GM19452 (cell line): ENCODE data around the gene S100A9.
"Not testable (repeated sequence)": the region's sequence is repeated elsewhere in the genome, so short reads cannot be mapped to it uniquely, and the experiment has no call there.

ENCODE experiments used
- ATAC-seq: cut with Tn5 transposase; IDR thresholded peaks from one replicate; pipeline ENCODE4 v1.9.1; 2021; ENCODE audit not compliant: unreplicated experiment

The S100A9 gene

DNA sequence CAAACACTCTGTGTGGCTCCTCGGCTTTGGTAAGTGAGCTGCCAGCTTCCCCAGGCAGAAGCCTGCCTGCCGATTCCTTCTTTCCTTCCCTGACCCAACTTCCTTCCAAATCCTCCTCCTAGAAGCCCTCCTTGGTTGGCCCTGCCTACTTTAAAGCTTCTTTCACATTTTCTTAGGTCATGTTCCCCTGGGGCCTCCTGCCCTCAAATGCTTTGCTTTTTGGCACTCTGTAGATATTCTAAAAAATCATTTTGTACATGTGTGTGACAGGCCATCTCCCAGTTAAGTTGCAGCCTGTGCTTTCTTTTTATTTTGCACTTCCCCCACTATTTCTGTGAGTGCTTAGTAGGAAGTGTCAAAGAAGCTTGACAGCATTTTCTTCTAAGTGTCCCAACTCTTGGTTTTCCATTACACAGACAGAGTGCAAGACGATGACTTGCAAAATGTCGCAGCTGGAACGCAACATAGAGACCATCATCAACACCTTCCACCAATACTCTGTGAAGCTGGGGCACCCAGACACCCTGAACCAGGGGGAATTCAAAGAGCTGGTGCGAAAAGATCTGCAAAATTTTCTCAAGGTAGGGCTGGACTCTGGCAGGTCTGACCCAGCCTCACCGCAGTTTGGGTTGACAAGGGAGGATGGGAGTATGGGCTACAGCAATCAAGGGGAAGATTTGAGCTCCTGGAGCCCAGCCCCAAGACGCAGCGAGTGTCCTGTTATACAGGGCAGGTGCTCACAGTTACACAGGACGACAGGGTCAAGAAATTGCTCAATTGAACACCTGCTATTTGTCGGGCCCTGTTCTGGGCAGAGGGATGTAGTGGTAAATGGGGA, at the start of gene S100A9:
Gene S100A9 (plus strand): TSS at position 2 of the 838 bp plus-strand sequence. CDS start 430 bp downstream, at position 432.
- no peak for ATAC-seq

DNA sequence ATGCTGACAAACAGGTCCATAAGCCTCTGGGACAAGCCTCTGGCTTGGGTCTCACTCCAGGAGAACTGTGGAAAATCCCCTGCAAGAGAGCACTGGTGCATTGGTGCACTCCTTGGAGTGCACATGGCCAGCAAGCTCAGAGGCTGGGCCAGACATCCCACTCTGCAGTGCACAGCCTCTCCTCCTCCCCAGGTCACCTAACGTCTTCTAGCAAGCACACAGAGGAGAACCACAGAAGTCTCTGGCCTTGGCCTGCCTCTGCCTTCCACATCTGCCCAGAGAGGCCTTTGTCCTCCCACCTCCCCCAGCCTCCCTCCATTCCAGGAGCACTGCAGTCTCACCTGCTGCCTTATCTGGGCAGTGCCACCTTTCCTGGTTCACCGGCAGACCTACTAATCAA, 49.1 kb upstream of the S100A9 start:
- ATAC-seq, result no peak

DNA sequence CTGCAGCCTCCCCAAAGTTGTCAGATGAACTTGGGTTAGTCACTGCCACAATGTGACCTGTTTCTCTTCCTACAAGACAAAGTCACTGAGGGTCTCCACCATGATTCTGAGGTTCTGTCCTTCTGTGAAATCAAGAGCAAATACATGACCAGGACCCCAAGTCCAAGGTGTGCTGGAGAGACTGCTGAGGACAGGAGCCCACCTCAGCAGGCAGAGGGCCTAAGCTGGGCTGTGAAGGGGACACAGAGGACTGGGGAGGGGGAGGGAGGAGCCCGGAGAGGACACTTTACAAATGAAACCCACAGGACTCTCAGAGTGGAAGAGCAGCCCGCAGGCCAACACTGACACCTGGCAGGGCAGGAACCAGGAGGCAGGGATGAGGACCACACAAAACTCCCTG, 48.2 kb upstream of the S100A9 start:
- ATAC-seq, result no peak

DNA sequence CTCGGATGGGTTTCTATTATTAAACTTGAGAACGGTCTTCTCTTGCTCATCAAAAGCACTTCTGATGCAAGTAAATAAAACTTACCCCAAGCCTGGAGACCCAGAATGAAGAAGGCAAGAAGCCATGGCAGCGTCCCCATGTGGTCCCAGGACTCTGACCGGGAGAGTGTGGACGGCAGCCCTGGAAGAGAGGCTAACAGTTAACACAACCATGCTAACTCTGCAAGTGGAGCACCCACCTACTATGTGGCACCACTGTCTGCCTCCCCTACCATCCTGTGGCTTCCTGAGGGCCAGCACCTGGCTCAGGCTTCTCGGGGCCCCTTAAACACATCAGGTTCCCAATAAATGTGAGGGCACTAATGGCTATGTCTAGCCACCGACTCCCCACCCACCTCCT, 47.1 kb upstream of the S100A9 start:
- no peak for ATAC-seq

DNA sequence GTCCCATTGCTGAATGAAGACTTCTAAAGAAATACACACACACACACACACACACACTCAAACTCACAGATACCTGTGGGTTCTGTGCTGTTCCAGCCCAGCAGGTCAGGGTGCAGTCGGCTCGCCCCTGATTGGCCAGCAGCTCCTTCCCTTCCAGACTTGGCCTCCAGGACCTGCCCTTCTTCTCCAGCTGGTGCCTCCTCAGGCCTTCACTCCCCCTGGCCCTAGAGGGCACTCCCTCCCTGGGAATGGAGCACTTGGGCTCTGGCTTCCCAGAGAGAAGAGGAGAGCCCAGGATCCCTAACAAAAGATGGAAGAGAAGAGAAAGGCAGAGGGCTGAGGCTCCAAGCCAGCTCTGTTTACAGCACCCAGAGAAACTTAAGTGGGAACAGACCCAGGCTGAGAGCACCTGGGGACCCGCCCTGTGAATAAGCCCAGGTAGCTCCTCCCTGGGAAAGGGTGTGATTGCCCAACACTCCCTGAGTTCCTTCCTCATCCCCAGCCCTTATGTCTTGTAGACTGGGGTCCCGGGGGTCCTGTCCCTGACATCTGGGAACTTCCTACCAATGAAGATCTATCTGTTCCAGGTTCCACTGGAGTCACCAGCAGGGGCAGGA, 45.0 kb upstream of the S100A9 start, which contains the start of gene PGLYRP3:
Gene PGLYRP3 (minus strand): TSS at position 383 of the 617 bp plus-strand sequence. CDS start 2,287 bp downstream, outside the sequence.
- ATAC-seq, result no peak

DNA sequence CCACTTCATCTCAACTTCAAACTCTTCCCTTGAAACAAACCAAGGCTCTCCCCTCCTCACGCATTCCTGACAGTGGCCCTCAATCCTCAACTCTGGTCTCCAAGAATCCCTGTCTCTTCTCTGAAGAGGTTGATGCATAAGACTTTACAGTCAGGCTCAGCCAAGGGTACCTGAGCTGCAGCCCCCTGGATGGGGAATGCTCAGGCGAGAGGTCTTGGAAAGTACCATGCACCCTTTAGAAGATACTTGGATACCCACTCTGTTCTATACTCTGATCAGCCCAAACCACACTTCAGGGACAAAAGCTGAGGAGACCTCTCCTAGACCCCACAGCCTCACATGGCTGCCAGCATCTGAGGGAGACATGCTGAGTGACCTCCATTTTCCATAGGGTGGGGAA, 44.4 kb upstream of the S100A9 start:
- ATAC-seq, result no peak

DNA sequence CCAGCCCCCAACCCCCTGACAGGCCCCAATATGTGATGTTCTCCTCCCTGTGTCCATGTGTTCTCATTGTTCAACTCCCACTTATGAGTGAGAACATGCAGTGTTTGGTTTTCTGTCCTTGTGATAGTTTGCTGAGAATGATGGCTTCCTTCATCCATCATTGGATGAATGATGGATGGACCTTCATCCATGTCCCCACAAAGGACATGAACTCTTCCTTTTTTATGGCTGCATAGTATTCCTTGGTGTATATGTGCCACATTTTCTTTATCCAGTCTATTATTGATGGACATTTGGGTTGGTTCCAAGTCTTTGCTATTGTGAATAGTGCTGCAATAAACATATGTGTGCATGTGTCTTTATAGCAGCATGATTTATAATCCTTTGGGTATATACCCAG, 43.3 kb upstream of the S100A9 start:
- not testable (repeated sequence) for ATAC-seq

DNA sequence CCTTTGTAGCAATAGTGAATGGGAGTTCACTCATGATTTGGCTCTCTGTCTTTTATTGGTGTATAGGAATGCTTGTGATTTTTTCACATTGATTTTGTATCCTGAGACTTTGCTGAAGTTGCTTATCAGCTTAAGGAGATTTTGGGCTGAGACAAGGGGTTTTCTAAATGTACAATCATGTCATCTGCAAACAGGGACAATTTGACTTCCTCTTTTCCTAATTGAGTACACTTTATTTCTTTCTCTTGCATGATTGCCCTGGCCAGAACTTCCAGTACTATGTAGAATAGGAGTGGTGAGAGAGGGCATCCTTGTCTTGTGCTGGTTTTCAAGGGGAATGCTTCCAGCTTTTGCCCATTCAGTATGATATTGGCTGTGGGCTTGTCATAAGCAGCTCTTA, 41.6 kb upstream of the S100A9 start:
- not testable (repeated sequence) for ATAC-seq

DNA sequence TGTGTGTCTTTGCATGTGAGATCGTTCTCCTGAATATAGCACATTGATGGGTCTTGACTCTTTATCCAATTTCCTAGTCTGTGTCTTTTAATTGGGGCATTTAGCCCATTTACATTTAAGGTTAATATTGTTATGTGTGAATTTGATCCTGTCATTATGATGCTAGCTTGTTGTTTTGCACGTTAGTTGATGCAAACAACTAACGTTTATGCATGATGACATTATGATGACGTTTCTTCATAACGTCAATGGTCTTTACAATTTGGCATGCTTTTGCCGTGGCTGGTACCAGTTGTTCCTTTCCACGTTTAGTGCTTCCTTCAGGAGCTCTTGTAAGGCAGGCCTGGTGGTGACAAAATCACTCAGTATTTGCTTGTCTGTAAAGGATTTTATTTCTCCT, 39.5 kb upstream of the S100A9 start:
- ATAC-seq, result not testable (repeated sequence)

DNA sequence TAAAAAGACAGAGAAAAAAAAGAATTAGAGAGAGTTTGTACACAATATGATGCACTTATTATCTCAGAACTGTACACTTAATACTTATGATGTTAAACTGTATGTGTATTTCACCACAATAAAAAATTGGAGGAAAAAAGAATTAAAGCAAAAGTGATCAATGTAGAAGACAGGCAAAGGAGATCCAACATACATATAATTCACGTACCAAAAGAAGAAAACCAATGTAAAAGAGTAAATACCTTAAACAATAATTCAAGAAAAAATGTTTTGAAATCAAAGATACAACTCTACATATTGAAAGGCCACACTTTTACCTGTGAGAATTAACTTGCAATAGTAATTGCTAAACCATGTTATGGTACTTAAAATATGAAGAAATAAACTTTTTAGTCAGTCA, 35.1 kb upstream of the S100A9 start:
- ATAC-seq, result no peak

DNA sequence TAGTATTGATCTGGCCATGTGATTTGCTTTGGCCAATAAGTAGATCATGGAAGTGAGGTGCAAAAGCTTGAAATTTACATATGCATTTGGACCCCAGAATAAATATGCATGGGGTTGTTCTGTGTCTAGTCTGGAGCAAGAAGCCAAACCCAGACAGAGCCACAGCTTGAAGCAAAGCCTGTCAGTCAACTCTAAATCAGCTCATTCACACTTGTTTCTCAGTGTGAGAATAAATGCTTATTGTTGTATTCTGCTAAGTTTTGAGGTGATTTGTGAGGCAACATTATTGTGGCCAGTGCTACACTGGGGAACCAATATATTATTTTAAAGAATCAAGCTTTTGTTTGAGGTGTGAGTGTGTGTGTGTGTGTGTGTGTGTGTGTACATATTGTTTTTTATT, 32.7 kb upstream of the S100A9 start:
- no peak for ATAC-seq

DNA sequence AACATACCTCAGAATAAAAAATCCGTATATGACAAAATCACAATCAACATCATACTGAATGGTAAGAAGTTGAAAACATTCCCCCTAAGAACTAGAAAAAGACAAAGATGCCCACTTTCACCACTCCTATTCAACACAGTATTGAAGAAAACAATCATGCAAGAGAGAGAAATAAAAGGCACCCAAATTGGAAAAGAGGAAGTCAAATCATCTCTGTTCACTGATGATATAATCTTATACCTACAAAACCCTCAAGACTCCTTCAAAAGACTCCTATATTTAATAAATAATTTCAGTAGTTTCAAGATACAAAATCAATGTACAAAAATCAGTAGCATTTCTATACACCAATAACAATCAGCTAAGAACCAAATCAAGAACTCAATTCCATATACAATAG, 23.8 kb upstream of the S100A9 start:
- no peak for ATAC-seq

DNA sequence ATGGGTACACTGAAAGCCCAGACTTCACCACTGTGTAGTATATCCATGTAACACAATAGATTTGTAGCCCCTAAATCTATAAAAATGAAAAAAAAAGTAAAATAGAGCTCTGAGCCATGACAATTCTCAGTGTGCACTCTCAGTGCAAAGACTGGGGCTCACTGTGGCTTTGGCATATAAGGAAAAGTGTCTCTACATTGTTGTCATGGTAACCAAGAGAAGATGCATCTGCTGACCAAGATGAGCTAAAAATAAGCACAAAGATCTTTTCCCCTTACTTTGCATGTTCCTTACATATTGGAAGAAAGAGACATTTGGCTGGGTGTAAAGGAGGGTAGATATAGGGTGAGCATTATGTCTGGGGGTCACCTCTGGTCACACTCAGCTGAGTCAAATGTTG, 21.0 kb upstream of the S100A9 start:
- ATAC-seq, result no peak

DNA sequence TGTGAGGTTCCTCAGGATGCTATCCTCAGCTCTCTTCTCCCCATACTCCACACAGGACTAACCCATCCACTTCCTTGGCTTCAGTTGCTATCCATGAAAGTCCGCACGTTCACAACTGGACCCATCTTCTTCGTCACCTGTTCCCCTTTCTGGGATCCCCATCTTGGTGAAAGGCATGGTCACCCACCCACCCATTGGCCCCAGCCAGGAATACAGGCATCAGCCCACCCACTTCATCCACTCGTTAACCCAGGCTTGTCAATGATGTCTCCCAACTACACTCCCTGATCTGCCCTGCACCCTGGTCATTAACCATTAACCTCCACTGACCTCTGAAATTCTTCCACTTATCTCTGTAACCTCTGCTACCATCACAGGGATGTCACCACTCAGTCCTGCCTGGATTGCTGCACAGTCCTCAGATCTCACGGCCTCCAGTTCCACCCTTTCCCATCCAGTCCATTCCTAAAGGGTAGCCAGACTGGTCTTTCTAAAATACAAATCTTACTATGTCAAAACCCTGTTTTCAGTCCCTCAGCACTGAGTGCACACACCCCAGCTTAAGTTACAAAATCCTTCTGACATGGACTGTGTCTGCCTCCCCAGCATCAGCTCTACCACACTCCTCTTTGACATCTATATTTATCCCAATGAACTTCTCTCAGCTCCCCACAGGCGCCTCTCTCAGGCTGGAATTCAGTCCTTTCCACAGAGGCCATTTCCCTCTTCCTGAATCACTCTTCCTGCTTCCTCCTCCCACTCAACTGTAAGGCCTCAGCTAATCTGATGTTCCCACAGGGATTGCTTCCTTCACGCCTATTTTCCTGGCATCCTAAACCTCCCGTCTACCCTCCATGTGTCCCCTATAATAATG, 19.4 kb upstream of the S100A9 start:
- ATAC-seq, result no peak

DNA sequence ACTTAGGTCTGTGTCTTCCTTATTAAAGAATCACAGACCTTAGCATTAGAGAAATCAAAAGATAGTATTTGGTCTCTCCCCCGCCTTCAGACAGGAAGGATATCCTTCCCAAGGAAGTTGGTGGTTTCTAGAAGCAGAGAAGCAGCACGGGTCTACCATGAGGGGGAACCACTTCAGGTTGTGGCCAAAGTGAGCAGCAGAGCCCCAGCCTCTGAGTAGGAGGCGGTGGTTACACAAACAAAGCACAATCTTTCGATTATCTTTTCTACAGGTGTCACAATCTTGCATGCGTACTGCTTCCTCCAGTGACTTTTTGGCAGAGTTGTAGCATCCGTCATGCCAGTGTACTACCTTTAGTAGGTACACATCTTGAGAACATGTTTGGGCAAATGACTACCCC, 17.9 kb upstream of the S100A9 start:
- no peak for ATAC-seq

DNA sequence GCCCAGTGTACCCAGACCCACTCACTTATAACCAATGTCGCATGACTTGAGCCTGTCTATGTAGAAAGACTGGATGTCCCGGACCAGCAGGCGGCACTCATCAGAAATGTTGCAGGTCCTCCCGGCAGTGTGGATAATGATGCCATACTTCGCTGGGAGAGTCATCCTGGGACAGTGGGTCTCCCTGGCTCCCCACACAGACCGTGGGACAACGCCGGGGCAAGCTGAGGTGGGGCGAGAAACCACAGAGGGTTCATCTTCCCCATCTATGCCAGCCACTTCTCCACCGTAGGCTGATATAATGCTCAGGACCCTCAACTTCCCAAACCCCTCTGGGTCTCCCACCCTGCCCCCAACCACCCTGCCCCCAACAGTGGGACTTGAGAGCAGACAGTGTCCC, 17.3 kb upstream of the S100A9 start:
- ATAC-seq, result no peak

DNA sequence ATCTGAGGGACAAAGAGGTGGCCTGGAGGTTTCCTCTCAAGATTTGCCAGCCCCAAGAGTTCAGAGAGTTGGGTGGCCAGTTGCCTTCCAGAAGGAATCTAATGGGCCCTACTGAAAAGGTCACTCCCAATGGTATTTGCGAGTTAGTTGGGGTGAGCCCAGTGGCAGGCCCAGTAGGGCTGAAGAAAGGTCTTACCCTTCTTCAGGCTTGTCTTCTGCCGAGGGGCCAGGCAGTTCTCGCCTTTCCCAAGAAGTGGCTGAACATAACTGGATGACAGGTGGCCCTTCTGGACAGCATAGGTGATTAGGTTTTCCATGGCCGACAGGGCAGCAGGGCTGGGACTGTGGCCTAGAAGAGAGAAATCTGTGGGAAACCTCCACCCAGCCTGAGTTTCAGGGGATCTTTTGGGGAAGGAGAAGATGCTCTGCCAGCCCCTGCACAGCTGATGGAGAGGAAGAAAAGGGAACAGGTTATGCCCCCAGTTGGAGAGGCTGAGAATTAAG, 16.2 kb upstream of the S100A9 start:
- no peak for ATAC-seq

DNA sequence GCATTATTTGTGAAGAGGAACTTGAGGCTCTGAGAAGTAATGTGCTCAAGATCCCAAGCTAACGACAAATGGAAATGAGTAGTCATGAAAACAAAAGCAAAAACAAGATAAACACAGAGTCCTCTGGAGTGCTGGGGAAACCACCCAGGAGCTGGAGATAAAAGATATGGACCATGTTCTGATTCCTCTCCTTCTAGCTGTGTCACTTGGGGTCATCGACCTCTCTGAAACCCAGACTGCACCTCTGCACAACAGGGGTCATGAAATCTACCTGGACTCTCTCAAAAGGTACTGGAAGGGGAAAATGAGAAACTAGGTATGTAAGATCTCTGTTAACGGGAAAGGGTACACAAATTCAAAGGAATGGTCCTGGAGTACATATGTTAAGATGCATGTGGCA, 15.5 kb upstream of the S100A9 start:
- no peak for ATAC-seq

DNA sequence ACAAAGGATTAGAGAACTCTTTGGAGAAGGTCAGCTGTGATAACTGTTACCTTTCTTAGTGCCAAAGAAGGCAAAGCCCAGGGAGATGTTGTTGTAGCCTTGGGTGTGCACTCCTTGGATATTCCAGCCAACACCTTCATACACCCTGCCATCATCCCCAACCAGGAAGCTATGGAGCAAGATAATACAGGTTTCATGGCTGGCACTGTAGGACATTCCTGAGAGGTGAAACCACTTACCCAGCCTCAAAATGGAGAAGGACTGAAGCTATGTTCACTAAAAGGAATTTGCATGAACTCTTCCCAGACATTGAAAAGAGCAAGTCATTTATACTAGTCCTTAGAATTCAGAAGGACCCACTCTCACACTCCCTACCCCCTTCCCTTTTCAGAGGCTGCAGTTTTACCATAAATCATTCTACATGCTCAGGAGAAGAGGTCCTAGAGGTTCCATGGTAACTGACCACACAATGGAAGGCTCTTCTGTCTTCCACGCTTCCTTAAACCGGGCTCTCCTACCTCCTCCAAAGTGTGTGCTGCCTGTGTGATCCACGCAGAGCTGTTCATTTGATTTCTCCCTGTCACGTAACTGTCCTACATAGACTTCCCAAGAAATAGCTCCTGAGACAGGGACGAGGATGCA, 14.5 kb upstream of the S100A9 start:
- no peak for ATAC-seq

DNA sequence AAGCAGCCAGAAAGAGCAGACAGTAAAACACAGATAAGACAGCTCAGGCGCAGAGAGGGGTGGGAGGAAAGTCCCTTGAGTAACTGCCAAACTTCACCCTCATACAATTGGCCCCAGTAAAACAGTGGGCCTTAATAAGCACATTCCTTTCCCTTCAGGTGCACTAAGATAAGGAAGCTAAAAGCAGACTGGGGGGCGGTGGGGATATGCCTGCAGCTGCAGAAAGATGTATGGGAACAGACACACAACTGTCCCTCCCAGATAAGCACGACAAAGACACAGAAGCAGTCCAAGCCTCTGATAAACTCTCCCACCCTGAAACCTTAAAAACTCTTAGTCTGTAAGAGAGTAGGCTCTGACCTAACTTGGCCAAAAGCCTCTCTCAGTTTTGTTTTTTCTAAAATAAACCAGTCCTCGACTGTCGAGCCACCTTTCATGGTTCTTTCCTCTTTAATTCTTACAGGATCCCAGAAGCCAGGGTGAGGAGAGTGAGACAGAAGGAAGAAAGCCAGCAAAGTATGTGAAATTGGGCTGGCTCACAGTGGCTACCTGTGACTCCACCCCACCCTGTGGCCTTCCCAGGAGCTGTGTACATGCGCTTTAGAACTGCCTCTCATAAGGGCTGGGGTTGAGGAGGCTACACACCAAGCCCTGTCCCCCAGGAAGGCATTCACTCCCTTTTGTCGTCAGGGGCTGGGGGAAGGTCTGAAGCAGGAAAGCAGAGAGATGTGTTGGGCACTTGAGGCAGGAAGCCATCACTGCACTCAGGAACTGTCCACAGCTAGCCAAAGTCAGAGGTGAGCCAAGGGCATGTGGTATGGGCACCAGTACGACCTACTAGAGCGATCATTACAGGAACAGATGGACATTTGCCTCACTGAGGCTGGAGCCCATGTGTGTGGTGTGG, 13.6 kb upstream of the S100A9 start:
- no peak for ATAC-seq
